ENCODE results near the gene KRT6C. TPM values are rescaled to one million over a fixed set of nuclear protein-coding genes. Genes with fewer than 3 reads are reported as not detected.
"Not testable (repeated sequence)": the region's sequence is repeated elsewhere in the genome, so short reads cannot be mapped to it uniquely, and the experiment has no call there.

The KRT6C gene
- total RNA-seq, 4 donors from 2014 or later, result not detected

- TF ChIP-seq CTCF (IDR thresholded peaks at IDR 0.05), result no peak
- no peak for DNase-seq (ENCODE audit: low spot score)
- ATAC-seq (ENCODE audit: low FRiP score), result no peak
These were observed 19.0 kb downstream of the KRT6C start for GRCh38 chr12:52454411-52455201.

- TF ChIP-seq CTCF (IDR thresholded peaks at IDR 0.05), result no peak
- ATAC-seq (ENCODE audit: low FRiP score) (no peak), DNase-seq (ENCODE audit: low spot score) (no peak)
These were observed 21.5 kb downstream of the KRT6C start, which contains the start of gene KRT6B for GRCh38 chr12:52452101-52452500. Gene KRT6B (minus strand): TSS chr12:52452146. CDS start chr12:52452078, 68 bp downstream.

GRCh38 chr12:52448228-52448627 is 25.4 kb downstream of the KRT6C start:
- DNase-seq (ENCODE audit: low spot score), result no peak
- no peak for ATAC-seq (ENCODE audit: low FRiP score)
- no peak for TF ChIP-seq CTCF (IDR thresholded peaks at IDR 0.05)

GRCh38 chr12:52447196-52447595 is 26.4 kb downstream of the KRT6C start:
- not testable (repeated sequence) for ATAC-seq (ENCODE audit: low FRiP score)

GRCh38 chr12:52446367-52447045 is 27.1 kb downstream of the KRT6C start:
- DNase-seq (ENCODE audit: low spot score) (no peak), ATAC-seq (ENCODE audit: low FRiP score) (no peak)
- no peak for TF ChIP-seq CTCF (IDR thresholded peaks at IDR 0.05)

More at GRCh38 chr12:52447196-52447595, 26.4 kb downstream of the KRT6C start:
- DNase-seq (ENCODE audit: low spot score), result not testable (repeated sequence)

- no peak for DNase-seq (ENCODE audit: low spot score)
These were observed 27.7 kb downstream of the KRT6C start for GRCh38 chr12:52445876-52446275.

More at GRCh38 chr12:52445876-52446275, 27.7 kb downstream of the KRT6C start:
- no peak for TF ChIP-seq CTCF (IDR thresholded peaks at IDR 0.05)
- no peak for ATAC-seq (ENCODE audit: low FRiP score)
